HG03571 (cell line): ENCODE measurements around the gene OGG1.
A peak's percentile ranks its signal among the peaks of the same experiment; 100 is the strongest.

Source experiments
- ATAC-seq: cut with Tn5 transposase; IDR thresholded peaks from one replicate; pipeline ENCODE4 v1.9.1; 2021; ENCODE audit not compliant: unreplicated experiment

Gene OGG1

DNA sequence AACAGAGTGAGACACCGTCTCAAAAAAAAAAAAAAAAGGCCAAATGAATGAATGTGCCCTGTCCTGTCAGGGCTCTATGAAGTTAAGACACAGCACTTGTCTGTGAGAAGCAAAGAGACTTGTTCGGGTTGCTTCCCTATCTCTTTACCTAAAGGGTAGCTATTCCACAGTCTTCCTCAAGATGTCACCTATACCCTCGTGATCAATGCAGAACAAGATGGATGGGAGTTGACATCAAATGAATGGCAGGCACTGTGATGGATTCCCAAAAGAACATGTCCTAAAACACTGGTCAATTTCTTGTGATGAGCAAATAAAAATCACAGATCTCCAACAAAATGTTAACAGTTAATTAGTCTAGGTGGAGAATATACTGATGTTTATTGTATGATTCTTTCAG is 33.0 kb downstream of the OGG1 start:
- ATAC-seq = no peak

- ATAC-seq = no peak
Measured at GRCh38 chr3:9783954-9784353, 34.2 kb downstream of the OGG1 start.

GRCh38 chr3:9784965-9785364 is 35.2 kb downstream of the OGG1 start:
- ATAC-seq = no peak

DNA sequence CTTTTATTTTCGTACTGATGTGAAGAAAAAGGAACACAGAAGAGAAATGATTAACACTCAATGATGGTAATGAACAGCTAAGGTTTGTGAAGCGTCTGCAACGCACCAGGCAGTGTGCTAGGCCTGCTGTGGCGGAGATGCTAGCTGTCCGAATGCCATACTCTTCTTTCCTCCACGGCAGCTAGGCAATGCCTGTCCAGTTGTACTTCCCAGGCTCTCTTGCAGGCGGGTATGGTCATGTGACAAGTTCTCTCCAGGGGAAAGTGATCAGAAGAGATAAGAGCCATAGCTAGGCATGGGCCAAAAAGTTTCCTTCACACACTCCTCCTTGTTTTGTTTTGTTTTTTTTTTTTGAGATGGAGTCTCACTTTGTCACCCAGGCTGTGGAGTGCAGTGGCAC is 35.9 kb downstream of the OGG1 start:
- ATAC-seq = no peak

- no peak for ATAC-seq
Measured at GRCh38 chr3:9786209-9786739, 36.5 kb downstream of the OGG1 start.

- ATAC-seq = no peak
Measured at GRCh38 chr3:9786825-9787669, 37.3 kb downstream of the OGG1 start.

DNA sequence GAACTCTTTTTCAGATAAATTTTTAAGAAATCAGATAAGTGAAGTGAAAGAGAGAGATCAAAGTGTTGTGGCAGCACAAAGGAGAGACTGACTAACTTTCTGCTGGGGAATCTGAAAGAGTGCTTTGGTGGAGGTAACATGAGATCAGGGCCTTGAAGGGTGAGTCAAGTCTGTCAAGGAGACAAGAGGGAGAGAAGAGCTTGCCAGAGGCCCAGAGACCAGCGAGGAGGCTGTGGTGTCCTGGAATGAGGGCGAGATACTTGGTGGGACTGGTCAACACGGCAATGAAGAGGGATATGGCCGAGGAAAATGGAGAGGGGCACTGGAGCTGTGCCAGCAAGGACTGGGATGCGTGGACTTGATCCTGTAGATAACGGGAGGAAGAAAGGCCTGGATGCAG is 38.0 kb downstream of the OGG1 start:
- no peak for ATAC-seq

GRCh38 chr3:9791127-9791526 is 41.4 kb downstream of the OGG1 start:
- ATAC-seq = no peak

DNA sequence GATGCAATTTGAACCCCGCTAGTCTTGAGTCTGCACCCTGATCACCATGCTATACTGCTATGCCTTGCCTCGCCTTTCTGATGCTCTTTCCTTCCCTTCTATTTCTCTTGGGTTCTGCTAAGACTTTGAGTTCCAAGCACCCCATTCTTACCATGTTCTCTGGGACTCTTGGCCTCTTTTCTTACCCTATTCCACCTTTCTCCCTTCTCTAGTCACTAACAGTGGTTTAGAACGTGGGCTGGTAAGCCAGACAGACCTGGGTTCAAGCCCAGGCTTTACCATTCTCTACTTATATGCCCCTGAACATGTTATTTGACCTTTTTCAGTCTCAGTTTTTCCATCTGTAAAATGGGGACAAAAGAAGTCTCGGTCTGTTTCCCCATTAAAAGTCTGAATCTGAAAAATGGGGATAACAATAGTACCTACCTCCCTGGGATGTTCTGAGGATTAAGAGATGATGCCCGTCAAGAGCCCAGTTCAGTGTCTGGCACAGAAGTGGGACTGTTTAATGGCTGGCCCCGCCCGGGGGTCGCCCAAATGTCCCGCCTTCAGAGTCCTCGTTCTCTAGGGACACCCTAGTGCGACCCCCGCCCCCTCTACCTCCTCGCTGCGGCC is 42.1 kb downstream of the OGG1 start:
- no peak for ATAC-seq

- ATAC-seq = peak; percentile 84
Measured at GRCh38 chr3:9792405-9793160, 42.8 kb downstream of the OGG1 start, which contains the start of the genes ARPC4 and TADA3. TSS of gene ARPC4 (plus strand) at chr3:9793082. CDS start at chr3:9793122, 40 bp downstream. TSS of gene TADA3 (minus strand) at chr3:9792473. CDS start at chr3:9791466, 1,007 bp downstream.

- peak; percentile 1 for ATAC-seq
Measured at GRCh38 chr3:9793161-9793781, 43.5 kb downstream of the OGG1 start.

- no peak for ATAC-seq
Measured at GRCh38 chr3:9794400-9794799, 44.6 kb downstream of the OGG1 start.

DNA sequence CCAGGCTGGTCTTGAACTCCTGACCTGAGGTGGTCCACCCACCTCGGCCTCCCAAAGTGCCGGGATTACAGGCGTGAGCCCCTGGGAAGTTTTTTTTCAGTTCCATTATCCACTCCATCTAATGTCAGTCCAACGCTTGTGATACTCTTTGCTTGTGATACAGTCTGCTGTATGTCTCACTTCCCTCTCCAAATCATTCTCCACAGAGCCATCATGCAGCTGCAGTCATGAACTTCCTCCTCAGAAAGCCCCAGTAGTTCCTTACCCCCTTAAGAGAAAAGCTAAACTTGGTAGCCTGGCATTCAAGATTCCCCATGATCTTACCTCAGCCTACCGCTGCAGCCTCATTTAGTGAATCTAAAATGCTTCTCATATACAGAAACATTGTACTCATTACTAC is 45.5 kb downstream of the OGG1 start:
- no peak for ATAC-seq

DNA sequence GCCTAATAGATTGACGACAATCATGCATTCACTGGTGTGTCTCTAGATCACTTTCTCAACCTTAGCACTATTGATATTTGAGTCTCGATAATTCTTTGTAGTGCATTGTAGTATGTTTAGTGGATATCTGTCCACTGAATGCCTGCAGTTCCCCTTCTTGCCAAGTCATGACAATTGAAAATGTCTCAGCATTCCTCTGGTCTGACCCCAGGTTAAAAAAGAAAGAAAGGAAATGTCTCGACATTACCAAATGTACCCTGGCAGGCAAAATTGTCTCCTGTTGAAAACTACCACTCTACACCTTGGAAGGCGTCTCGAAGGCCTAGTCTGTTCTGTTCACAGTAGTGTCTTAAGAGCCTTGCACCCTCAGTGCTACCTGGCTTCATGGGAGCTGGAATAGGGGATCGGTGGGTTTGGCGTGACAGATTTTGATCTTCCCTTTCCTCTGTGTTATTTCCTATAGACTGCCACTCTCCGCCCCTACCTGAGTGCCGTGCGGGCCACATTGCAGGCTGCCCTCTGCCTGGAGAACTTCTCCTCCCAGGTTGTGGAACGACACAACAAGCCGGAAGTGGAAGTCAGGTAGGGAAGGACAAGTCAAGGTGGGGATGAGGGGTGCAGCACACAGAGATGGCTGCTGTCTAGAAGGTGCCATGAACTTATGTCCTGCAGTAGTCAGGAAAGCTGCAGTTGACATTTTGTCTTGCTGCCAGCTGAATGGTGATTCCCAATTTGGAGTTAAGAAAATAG is 47.6 kb downstream of the OGG1 start:
- ATAC-seq = no peak

DNA sequence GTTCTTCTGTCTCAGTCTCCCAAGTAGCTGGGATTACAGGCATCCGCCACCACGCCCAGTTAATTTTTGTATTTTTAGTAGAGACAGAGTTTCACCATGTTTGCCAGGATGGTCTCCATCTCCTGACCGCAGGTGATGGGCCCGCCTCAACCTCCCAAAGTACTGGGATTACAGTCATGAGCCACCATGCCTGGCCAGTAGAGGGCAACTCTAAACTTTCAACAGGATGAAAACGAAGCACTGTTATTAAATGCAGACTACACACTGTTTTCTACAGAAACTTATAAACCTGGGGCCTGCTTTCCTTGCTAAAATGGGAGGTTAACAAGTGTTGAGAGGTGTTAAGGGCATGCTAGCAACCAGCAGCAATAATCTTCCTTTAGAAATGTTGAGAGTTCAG is 50.8 kb downstream of the OGG1 start:
- ATAC-seq = no peak

DNA sequence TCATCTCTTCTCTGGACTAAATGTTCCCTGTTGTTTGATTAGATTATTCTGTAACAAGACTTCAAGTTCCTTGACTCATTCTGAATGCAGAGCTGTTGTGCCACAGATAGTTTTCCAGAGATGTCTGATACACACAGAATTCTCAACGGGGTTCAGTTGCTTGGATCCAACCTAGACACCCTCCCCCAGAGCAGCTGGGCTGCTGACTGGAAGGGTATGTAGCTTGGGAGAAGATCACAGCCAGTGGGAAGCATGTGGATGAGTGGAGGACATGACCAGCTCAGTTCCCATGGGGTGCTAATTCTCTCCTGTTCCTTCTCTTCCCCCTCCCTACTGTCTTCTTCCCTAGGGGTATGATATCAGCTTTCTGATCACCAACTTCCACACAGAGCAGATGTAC is 53.7 kb downstream of the OGG1 start:
- no peak for ATAC-seq

DNA sequence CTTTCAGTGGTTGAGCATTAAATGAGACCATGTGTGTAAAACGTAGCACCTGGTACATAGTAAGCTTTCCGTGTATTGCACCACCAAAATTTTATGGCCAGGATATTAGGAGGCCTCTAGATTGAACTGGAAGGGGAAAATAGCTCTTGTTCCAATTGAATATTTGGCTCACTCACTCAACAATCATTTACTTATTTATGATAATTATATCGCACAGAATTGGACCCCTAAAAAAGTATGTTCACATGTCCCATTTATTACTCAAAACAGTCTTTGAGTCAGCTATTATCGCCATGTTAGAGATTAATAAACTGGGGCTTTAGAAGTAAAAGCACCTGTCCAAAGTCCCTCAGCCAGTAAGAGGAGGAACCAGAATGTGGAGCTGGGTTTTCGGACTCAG is 55.2 kb downstream of the OGG1 start:
- ATAC-seq = no peak

DNA sequence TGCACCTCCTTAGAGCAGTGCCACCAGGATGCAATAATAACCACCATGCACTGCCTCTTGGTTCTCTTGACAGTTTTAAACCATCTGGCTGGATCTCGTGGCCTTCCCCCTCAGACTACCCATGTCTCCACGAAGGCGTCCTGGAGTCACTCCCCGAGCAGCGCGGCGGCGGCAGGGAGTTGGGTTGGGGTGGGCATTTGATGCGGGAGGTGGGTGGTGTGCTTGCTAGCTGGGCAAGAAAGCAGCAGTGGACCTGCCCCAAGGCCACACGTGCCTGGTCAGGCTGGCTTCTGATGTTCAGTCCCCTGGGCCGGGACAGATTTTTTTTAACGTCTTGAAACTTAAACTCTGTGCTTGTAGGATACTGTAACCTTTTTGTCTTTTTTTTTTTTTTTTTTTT is 56.4 kb downstream of the OGG1 start:
- no peak for ATAC-seq
